Measurements from ENCODE around the gene BDNF.

DNA sequence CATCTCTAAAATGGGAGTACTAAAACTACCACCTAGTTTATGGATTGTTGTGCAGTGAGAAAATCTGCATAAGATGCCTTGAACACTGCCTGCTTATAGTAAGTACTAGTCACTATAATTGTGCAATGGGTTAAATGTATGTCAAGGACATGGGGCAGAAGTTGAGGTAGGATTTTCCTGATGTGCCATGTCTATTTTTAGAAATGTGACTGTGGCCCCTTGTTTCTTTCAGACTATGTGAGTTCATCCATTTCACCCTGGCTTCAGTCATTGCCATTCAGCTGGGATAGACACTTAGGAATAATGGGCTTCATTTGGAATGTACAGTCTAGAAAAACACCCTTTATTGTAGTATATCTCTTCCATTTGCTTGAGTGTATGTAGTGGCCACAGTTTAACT lies 51.4 kb downstream of the BDNF start:
- TF ChIP-seq CTCF (conservative IDR thresholded peaks at IDR 0.05), result no peak
- no peak for TF ChIP-seq EZH2 (IDR thresholded peaks at IDR 0.05; ENCODE audit: low read depth)

Measured in PC-9 (cell line).